GM23338 (cell line): ENCODE results near the gene SLC4A9. TPM values are rescaled to one million over a fixed set of nuclear protein-coding genes. Genes with fewer than 3 reads are reported as not detected.

ENCODE experiments used
- ATAC-seq: fragments of 200-7000 bp; cut with Tn5 transposase; 3 replicates; pipeline ENCODE4 v1.9.1; 2020
- DNase-seq: peaks from one replicate; pipeline ENCODE4 v3.0.0-alpha.2; 2015; ENCODE audit warnings: low spot score
- H2AFZ ChIP-seq: fragments of 200-600 bp; sonication (generic); 2 replicates; pipeline ENCODE4 v1.8.0; 2016; ENCODE audit warnings: antibody characterized with exemption, mild to moderate bottlenecking, moderate library complexity
- H3F3A ChIP-seq: fragments of 200-600 bp; sonication (generic); replicated peaks from 2 replicates; pipeline ENCODE4 v1.8.0; 2017; ENCODE audit warnings: antibody characterized with exemption, mixed run types, low read depth
- H3K27ac ChIP-seq: fragments of 200-600 bp; sonication (generic); 2 replicates; pipeline ENCODE4 v1.6.1; 2016; ENCODE audit warnings: low read depth
- H3K27me3 ChIP-seq: fragments of 200-600 bp; sonication (generic); 2 replicates; pipeline ENCODE4 v1.8.0; 2016; ENCODE audit warnings: mild to moderate bottlenecking, mixed run types, moderate library complexity; ENCODE audit not compliant: insufficient read depth
- H3K36me3 ChIP-seq: fragments of 200-600 bp; sonication (generic); 2 replicates; pipeline ENCODE4 v1.8.0; 2016; ENCODE audit warnings: mild to moderate bottlenecking; ENCODE audit not compliant: insufficient read depth
- H3K4me1 ChIP-seq: fragments of 200-600 bp; sonication (generic); 2 replicates; pipeline ENCODE4 v1.8.0; 2016; ENCODE audit warnings: mild to moderate bottlenecking, moderate library complexity; ENCODE audit not compliant: insufficient read depth
- H3K4me2 ChIP-seq: fragments of 200-600 bp; sonication (generic); 2 replicates; pipeline ENCODE4 v1.7.1; 2017; ENCODE audit warnings: mixed run types
- H3K4me3 ChIP-seq: fragments of 200-600 bp; sonication (generic); 2 replicates; pipeline ENCODE4 v1.6.1; 2016; ENCODE audit warnings: mixed run types
- H3K79me2 ChIP-seq: fragments of 200-600 bp; sonication (generic); replicated peaks from 2 replicates; pipeline ENCODE4 v1.8.0; 2017; ENCODE audit warnings: mild to moderate bottlenecking; ENCODE audit not compliant: insufficient read depth
- H3K9me2 ChIP-seq: fragments of 200-600 bp; sonication (generic); 2 replicates; pipeline ENCODE4 v1.8.0; 2017; ENCODE audit not compliant: insufficient read depth
- H4K20me1 ChIP-seq: fragments of 200-600 bp; sonication (generic); replicated peaks from 2 replicates; pipeline ENCODE4 v1.8.0; 2017; ENCODE audit warnings: mild to moderate bottlenecking; ENCODE audit not compliant: insufficient read depth
- H3K27ac Mint-ChIP-seq: 2 replicates; pipeline ENCODE4 v1.8.0; 2020; ENCODE audit warnings: inconsistent platforms, mild to moderate bottlenecking, moderate library complexity, mixed read lengths
- H3K27me3 Mint-ChIP-seq: 3 replicates; pipeline ENCODE4 v1.8.0; 2022; ENCODE audit warnings: low read depth, mild to moderate bottlenecking, moderate library complexity, mixed read lengths, inconsistent platforms; ENCODE audit not compliant: insufficient read depth, poor library complexity
- H3K36me3 Mint-ChIP-seq: 3 replicates; pipeline ENCODE4 v1.8.0; 2021; ENCODE audit warnings: low read depth, mild to moderate bottlenecking, inconsistent platforms, moderate library complexity, mixed read lengths
- H3K4me1 Mint-ChIP-seq: 3 replicates; pipeline ENCODE4 v1.8.0; 2020; ENCODE audit warnings: mild to moderate bottlenecking, inconsistent platforms, mixed read lengths
- H3K4me3 Mint-ChIP-seq: 3 replicates; pipeline ENCODE4 v1.8.0; 2021; ENCODE audit warnings: moderate library complexity, mild to moderate bottlenecking, inconsistent platforms, mixed read lengths
- H3K9me3 Mint-ChIP-seq: 3 replicates; pipeline ENCODE4 v1.8.0; 2020; ENCODE audit warnings: moderate library complexity, mild to moderate bottlenecking, inconsistent platforms, mixed read lengths
- CREB1 ChIP-seq: fragments of 250-450 bp; sonication (Bioruptor Pico); IDR thresholded peaks from 2 replicates; pipeline ENCODE4 v1.5.0; 2020; ENCODE audit warnings: low read depth, mild to moderate bottlenecking, moderate library complexity
- EZH2 ChIP-seq: fragments of 200-600 bp; sonication (generic); IDR thresholded peaks from one replicate; pipeline ENCODE4 v1.8.0; 2017; ENCODE audit warnings: antibody characterized with exemption, mild to moderate bottlenecking, low read depth; ENCODE audit not compliant: unreplicated experiment
- EZH2phosphoT487 ChIP-seq: fragments of 200-600 bp; sonication (generic); IDR thresholded peaks from one replicate; pipeline ENCODE4 v1.8.1; 2018; ENCODE audit warnings: antibody characterized with exemption; ENCODE audit not compliant: unreplicated experiment
- JUNB ChIP-seq: IDR thresholded peaks from one replicate; pipeline ENCODE4 v1.6.1; 2016; ENCODE audit warnings: antibody characterized with exemption; ENCODE audit not compliant: unreplicated experiment
- NANOG ChIP-seq: IDR thresholded peaks from 2 replicates; pipeline ENCODE4 v1.6.1; 2016; ENCODE audit warnings: antibody characterized with exemption, borderline replicate concordance
- POLR2AphosphoS5 ChIP-seq: IDR thresholded peaks from 2 replicates; pipeline ENCODE4 v1.6.1; 2016; ENCODE audit warnings: antibody characterized with exemption, low read depth
- REST ChIP-seq: IDR thresholded peaks from one replicate; pipeline ENCODE4 v1.6.1; 2018; ENCODE audit warnings: antibody characterized with exemption; ENCODE audit not compliant: unreplicated experiment
- STAT1 ChIP-seq: IDR thresholded peaks from one replicate; pipeline ENCODE4 v1.6.1; 2016; ENCODE audit warnings: antibody characterized with exemption; ENCODE audit not compliant: unreplicated experiment
- ZNF114 ChIP-seq: fragments of 250-450 bp; sonication (Bioruptor Pico); IDR thresholded peaks from 2 replicates; pipeline ENCODE4 v1.5.0; 2020; ENCODE audit warnings: mild to moderate bottlenecking, moderate library complexity
- ZNF331 ChIP-seq: fragments of 250-450 bp; sonication (Bioruptor Pico); IDR thresholded peaks from 2 replicates; pipeline ENCODE4 v1.5.0; 2020; ENCODE audit warnings: low read depth, mild to moderate bottlenecking, moderate library complexity
- ZNF462 ChIP-seq: fragments of 250-450 bp; sonication (Bioruptor Pico); IDR thresholded peaks from 2 replicates; pipeline ENCODE4 v1.5.0; 2020; ENCODE audit warnings: mild to moderate bottlenecking, moderate library complexity
- polyA plus RNA-seq: library from polyadenylated mRNA; unstranded; fragments of >200 nt; fragmentation: Nextera tagmentation; extraction: Ambion mirVana; gene quantifications from 2 replicates; pipeline ENCODE4 v1.2.1, GENCODE V29; 2016
- total RNA-seq: library from RNA; depleted of rRNA; stranded (reverse); fragments of >200 nt; shearing (Covaris generic); gene quantifications from 2 replicates; pipeline ENCODE4 v1.2.3, GENCODE V29; 2014
- TF ChIP-seq, protein P1 (sequence below): IDR thresholded peaks from 2 replicates; pipeline ENCODE4 v1.6.1; 2016; ENCODE audit warnings: antibody characterized with exemption
- TF ChIP-seq, protein P2 (sequence below), 2 experiments: fragments of 200-600 bp in 1 of 2; sonication (generic) in 1 of 2; conservative IDR thresholded peaks; 2 replicates each; pipeline versions ENCODE4 v1.5.1 to v1.6.1; 2016 to 2017; ENCODE audit warnings: antibody characterized with exemption in 2 of 2, low read depth in 2 of 2, mild to moderate bottlenecking in 2 of 2, moderate library complexity in 1 of 2

SLC4A9 gene
- total and polyA plus RNA-seq, 2 experiments from 2014 or later: 0.08 TPM; not detected in 1

GRCh38 chr5:140371356-140372151 is 11.6 kb downstream of the SLC4A9 start:
- H3K4me3 ChIP-seq: no peak overlapping the region
- Mint-ChIP-seq H3K4me1 (peaks cover 3% of the 10 kb centered on the region; the same call in 2 of the 3 replicates), H3K36me3 (no peaks in the 10 kb centered on the region), H3K27ac (no peak overlapping the region), H3K27me3 (peaks cover 9% of the 10 kb centered on the region), H3K9me3 (no peaks in the 10 kb centered on the region), H3K4me3 (no peak overlapping the region)
- H4K20me1 ChIP-seq: no peaks in the 10 kb centered on the region
- no peak for TF ChIP-seq ZNF114 (CRISPR knock-in tag)
- no peak for TF ChIP-seq ZNF331 (CRISPR knock-in tag)
- no peak for TF ChIP-seq CREB1 (CRISPR knock-in tag)
- TF ChIP-seq POLR2AphosphoS5: no peak
- no peak for TF ChIP-seq EZH2
- TF ChIP-seq STAT1: no peak
- no peak for TF ChIP-seq REST
- TF ChIP-seq NANOG: no peak
- TF ChIP-seq EZH2phosphoT487: no peak
- TF ChIP-seq, protein P1, sequence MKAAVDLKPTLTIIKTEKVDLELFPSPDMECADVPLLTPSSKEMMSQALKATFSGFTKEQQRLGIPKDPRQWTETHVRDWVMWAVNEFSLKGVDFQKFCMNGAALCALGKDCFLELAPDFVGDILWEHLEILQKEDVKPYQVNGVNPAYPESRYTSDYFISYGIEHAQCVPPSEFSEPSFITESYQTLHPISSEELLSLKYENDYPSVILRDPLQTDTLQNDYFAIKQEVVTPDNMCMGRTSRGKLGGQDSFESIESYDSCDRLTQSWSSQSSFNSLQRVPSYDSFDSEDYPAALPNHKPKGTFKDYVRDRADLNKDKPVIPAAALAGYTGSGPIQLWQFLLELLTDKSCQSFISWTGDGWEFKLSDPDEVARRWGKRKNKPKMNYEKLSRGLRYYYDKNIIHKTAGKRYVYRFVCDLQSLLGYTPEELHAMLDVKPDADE: no peak
- no peak for TF ChIP-seq JUNB
- TF ChIP-seq ZNF462: no peak
- TF ChIP-seq, protein P2, sequence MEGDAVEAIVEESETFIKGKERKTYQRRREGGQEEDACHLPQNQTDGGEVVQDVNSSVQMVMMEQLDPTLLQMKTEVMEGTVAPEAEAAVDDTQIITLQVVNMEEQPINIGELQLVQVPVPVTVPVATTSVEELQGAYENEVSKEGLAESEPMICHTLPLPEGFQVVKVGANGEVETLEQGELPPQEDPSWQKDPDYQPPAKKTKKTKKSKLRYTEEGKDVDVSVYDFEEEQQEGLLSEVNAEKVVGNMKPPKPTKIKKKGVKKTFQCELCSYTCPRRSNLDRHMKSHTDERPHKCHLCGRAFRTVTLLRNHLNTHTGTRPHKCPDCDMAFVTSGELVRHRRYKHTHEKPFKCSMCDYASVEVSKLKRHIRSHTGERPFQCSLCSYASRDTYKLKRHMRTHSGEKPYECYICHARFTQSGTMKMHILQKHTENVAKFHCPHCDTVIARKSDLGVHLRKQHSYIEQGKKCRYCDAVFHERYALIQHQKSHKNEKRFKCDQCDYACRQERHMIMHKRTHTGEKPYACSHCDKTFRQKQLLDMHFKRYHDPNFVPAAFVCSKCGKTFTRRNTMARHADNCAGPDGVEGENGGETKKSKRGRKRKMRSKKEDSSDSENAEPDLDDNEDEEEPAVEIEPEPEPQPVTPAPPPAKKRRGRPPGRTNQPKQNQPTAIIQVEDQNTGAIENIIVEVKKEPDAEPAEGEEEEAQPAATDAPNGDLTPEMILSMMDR (conservative IDR thresholded peaks at IDR 0.05; ENCODE audit: low read depth in 2 of 2): no peak
- no peaks in the 10 kb centered on the region for H3F3A ChIP-seq
- H3K27me3 ChIP-seq: no peaks in the 10 kb centered on the region
- H3K4me2 ChIP-seq: no peak overlapping the region
- H3K36me3 ChIP-seq: no peaks in the 10 kb centered on the region
- H3K79me2 ChIP-seq: no peaks in the 10 kb centered on the region
- H3K27ac ChIP-seq: no peak overlapping the region
- no peaks in the 10 kb centered on the region for H3K9me2 ChIP-seq
- no peaks in the 10 kb centered on the region for H3K4me1 ChIP-seq
- H2AFZ ChIP-seq: no peak overlapping the region
- DNase-seq: no peak
- no peak for ATAC-seq
